Measurements from ENCODE around the gene POU2AF1. TPM values are rescaled to one million over a fixed set of nuclear protein-coding genes. Genes with fewer than 3 reads are reported as not detected.
"Not testable (repeated sequence)": the region's sequence is repeated elsewhere in the genome, so short reads cannot be mapped to it uniquely, and the experiment has no call there.

The POU2AF1 gene
- total RNA-seq, 1 experiment from 2014 or later: 0.22 TPM

- ChIA-PET POLR2A (no interaction called here), CTCF (no interaction called here)
- no peak; the same call in 1 of the 2 replicates for ATAC-seq
- no peak for TF ChIP-seq ZNF423 (CRISPR knock-in tag; IDR thresholded peaks at IDR 0.05)
- TF ChIP-seq GTF2I (CRISPR knock-in tag; conservative IDR thresholded peaks at IDR 0.05): no peak
- TF ChIP-seq JAZF1 (CRISPR knock-in tag; IDR thresholded peaks at IDR 0.05): no peak
- no peak for TF ChIP-seq PREB (CRISPR knock-in tag; IDR thresholded peaks at IDR 0.05; ENCODE audit: borderline replicate concordance)
- peak; percentile 46; the same call in 1 of the 2 replicates for TF ChIP-seq GABPB1 (CRISPR knock-in tag; IDR thresholded peaks at IDR 0.05)
- no peak for TF ChIP-seq ZNF232 (CRISPR knock-in tag; IDR thresholded peaks at IDR 0.05)
- Mint-ChIP-seq H3K9me3 (no peaks in the 10 kb centered on the region), H3K27me3 (ENCODE audit: low read depth) (no peaks in the 10 kb centered on the region), H3K4me3 (no peak overlapping the region), H3K4me1 (no peaks in the 10 kb centered on the region), H3K36me3 (no peaks in the 10 kb centered on the region), H3K27ac (no peak overlapping the region)
- DNase-seq (ENCODE audit: low spot score): no peak
Observed at GRCh38 chr11:111395081-111395480, 16.0 kb upstream of the POU2AF1 start.

- DNase-seq (ENCODE audit: low spot score); POLR2A ChIA-PET; H3K27me3 Mint-ChIP-seq (ENCODE audit: low read depth); H3K36me3 Mint-ChIP-seq; H3K4me1 Mint-ChIP-seq; CTCF ChIA-PET; ATAC-seq; H3K4me3 Mint-ChIP-seq; H3K27ac Mint-ChIP-seq; H3K9me3 Mint-ChIP-seq: not testable (repeated sequence)
Observed at GRCh38 chr11:111394147-111394546, 15.1 kb upstream of the POU2AF1 start.

GRCh38 chr11:111393585-111393984 is 14.5 kb upstream of the POU2AF1 start:
- CTCF ChIA-PET: no interaction called here
- H3K27ac Mint-ChIP-seq: no peak overlapping the region
- POLR2A ChIA-PET: no interaction called here
- H3K27me3 Mint-ChIP-seq (ENCODE audit: low read depth): no peaks in the 10 kb centered on the region
- H3K36me3 Mint-ChIP-seq: no peaks in the 10 kb centered on the region
- no peak overlapping the region for H3K4me3 Mint-ChIP-seq
- no peaks in the 10 kb centered on the region for H3K9me3 Mint-ChIP-seq
- H3K4me1 Mint-ChIP-seq: no peaks in the 10 kb centered on the region
- DNase-seq (ENCODE audit: low spot score) (no peak), ATAC-seq (no peak)
- TF ChIP-seq FOXJ3 (CRISPR knock-in tag; IDR thresholded peaks at IDR 0.05; ENCODE audit: borderline replicate concordance) (no peak), ZNF425 (CRISPR knock-in tag; conservative IDR thresholded peaks at IDR 0.05) (no peak), FOXK1 (CRISPR knock-in tag; IDR thresholded peaks at IDR 0.05) (no peak), ARID4B (CRISPR knock-in tag; IDR thresholded peaks at IDR 0.05; ENCODE audit: borderline replicate concordance) (no peak), ZNF671 (CRISPR knock-in tag; IDR thresholded peaks at IDR 0.05) (no peak), RORB (CRISPR knock-in tag; IDR thresholded peaks at IDR 0.05) (no peak), ZSCAN18 (CRISPR knock-in tag; IDR thresholded peaks at IDR 0.05) (no peak), NFE2L1 (CRISPR knock-in tag; IDR thresholded peaks at IDR 0.05) (no peak), KAT7 (CRISPR knock-in tag; IDR thresholded peaks at IDR 0.05; ENCODE audit: borderline replicate concordance) (no peak), E2F1 (CRISPR knock-in tag; IDR thresholded peaks at IDR 0.05) (no peak), ZNF416 (CRISPR knock-in tag; IDR thresholded peaks at IDR 0.05) (no peak), ETV6 (CRISPR knock-in tag; IDR thresholded peaks at IDR 0.05) (no peak), AR (CRISPR knock-in tag; IDR thresholded peaks at IDR 0.05) (no peak)
